Activated naive CD8-positive, alpha-beta T cell treated with anti-CD3 and anti-CD28 coated beads for 36 hours (primary cell): ENCODE data around the gene JAK2. TPM values are rescaled to one million over a fixed set of nuclear protein-coding genes. Genes with fewer than 3 reads are reported as not detected.
"Not testable (repeated sequence)": the region's sequence is repeated elsewhere in the genome, so short reads cannot be mapped to it uniquely, and the experiment has no call there.

ENCODE experiments used
- DNase-seq: peaks from one replicate; pipeline ENCODE4 v3.0.0; 2021
- H3K27ac Mint-ChIP-seq: one replicate; pipeline ENCODE4 v1.8.0; 2022; ENCODE audit warnings: mild to moderate bottlenecking, moderate library complexity, mixed read lengths
- H3K27me3 Mint-ChIP-seq: one replicate; pipeline ENCODE4 v1.8.0; 2022; ENCODE audit warnings: mild to moderate bottlenecking, mixed read lengths
- H3K36me3 Mint-ChIP-seq: one replicate; pipeline ENCODE4 v1.8.0; 2021; ENCODE audit warnings: mild to moderate bottlenecking, mixed read lengths
- H3K4me1 Mint-ChIP-seq: one replicate; pipeline ENCODE4 v1.8.0; 2021; ENCODE audit warnings: mixed read lengths
- H3K4me3 Mint-ChIP-seq: one replicate; pipeline ENCODE4 v1.8.0; 2022; ENCODE audit warnings: mild to moderate bottlenecking, moderate library complexity, mixed read lengths
- H3K9me3 Mint-ChIP-seq: one replicate; pipeline ENCODE4 v1.8.0; 2022; ENCODE audit warnings: mixed read lengths
- total RNA-seq, 2 experiments: library from RNA; stranded (reverse); gene quantifications; one replicate each; pipeline ENCODE4 v1.2.3, GENCODE V29; 2021

JAK2 gene
- total RNA-seq, 2 experiments from 2014 or later: 33.7 to 35.8 TPM

DNA sequence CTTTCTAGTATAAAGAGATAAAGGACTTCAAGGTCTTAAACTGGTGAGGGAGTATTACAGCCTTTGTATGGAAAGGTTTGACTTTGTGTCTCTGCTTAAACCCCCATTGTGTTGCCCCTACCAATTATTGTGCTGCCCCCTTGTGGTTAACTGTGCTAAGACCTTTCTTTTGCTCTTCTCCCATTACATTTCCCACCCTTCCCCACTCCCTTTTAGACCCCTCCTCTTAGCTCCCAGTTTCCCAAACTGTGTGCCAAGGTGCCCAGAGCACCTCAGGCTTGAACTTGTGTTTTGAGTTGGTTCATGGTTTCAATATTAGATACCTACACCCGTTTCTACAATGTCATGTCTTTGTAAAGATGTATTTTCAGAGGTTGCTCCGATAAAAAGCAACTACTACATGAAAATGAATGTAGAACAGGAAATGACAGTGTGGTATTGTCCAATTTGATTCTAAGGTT is 2.9 kb downstream of the JAK2 start:
- H3K4me3 Mint-ChIP-seq: no peak overlapping the region
- H3K27me3 Mint-ChIP-seq: no peaks in the 10 kb centered on the region
- peaks cover 28% of the 10 kb centered on the region for H3K4me1 Mint-ChIP-seq
- peaks cover 28% of the 10 kb centered on the region for H3K36me3 Mint-ChIP-seq
- H3K9me3 Mint-ChIP-seq: peaks cover 3% of the 10 kb centered on the region
- DNase-seq: peak; percentile 23
- no peak overlapping the region for H3K27ac Mint-ChIP-seq

DNA sequence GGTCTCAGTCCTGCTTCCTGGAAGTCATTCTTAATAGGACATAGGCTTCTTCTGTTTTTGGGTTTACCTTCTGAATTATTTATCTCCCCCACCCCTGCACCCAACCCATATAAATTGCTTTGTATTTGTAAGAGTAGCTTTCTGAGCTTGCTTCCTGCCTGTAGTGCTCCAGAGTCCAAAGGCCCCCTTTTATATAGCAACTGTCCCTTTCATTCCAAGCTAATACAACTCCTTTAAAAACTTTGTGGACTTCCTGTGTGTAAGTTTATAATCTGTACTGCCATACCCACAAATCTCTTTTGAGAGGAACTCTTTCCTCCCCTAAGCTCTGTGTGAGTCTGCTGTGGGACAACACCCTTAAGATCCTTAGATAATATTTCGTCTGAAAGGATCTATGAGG is 7.8 kb downstream of the JAK2 start:
- DNase-seq: no peak
- no peaks in the 10 kb centered on the region for H3K27me3 Mint-ChIP-seq
- peaks cover 4% of the 10 kb centered on the region for H3K9me3 Mint-ChIP-seq
- no peak overlapping the region for H3K4me3 Mint-ChIP-seq
- peaks cover 46% of the 10 kb centered on the region for H3K36me3 Mint-ChIP-seq
- H3K27ac Mint-ChIP-seq: no peak overlapping the region
- H3K4me1 Mint-ChIP-seq: peaks cover 26% of the 10 kb centered on the region

DNA sequence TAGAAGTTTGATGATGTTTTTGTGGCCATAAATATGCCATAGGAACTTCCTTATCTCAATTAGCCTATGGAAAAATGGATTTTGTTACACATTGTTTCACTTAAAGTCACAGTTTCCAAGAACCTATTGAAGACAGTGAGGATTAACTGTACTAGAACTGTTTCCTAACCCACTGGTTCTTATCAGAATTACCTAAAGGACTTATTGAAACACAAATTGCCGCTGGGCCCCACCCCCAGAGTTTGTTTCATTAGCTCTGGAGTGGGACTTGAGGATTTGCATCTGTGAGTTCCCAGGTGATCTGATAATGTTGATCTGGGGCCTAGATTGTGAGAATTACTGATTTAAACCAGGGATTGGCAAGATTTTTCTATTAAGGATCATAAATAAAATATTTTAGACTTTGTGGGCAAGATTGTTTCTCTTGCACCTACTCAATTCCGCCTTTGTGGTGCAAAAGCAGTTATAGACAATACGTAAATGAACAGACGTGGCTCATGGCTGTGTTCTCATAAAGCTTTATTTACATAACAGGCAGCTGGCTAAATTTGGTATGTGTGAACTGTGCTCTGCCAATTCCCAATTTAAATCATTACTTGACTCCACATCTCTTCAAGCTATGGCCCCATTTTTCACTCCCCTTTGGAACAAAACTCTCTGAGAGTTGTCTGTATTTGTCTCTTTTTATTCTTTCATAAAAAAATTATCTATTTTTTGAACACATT is 9.3 kb downstream of the JAK2 start:
- peaks cover 27% of the 10 kb centered on the region for H3K4me1 Mint-ChIP-seq
- H3K36me3 Mint-ChIP-seq: peaks cover 55% of the 10 kb centered on the region
- H3K4me3 Mint-ChIP-seq: no peak overlapping the region
- H3K27ac Mint-ChIP-seq: no peak overlapping the region
- no peak for DNase-seq
- peaks cover 4% of the 10 kb centered on the region for H3K9me3 Mint-ChIP-seq
- H3K27me3 Mint-ChIP-seq: no peaks in the 10 kb centered on the region

DNA sequence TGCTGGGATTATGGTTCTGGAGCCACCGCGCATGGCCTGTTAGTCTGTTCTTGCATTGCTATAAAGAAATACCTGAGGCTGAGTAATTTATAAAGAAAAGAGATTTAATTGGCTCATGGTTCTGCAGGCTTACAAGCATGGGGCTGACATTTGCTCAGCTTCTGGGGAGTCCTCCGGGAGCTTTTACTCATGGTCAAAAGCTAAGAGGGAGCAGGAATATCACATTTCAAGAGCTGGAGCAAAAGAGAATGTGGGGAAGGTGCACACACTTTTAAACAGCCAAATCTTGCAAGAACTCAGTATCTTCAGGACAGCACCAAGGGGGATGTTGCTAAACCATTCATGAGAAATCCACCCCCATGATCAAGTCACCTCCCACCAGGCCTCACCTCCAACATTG is 12.1 kb downstream of the JAK2 start:
- H3K36me3 Mint-ChIP-seq: peaks cover 71% of the 10 kb centered on the region

DNA sequence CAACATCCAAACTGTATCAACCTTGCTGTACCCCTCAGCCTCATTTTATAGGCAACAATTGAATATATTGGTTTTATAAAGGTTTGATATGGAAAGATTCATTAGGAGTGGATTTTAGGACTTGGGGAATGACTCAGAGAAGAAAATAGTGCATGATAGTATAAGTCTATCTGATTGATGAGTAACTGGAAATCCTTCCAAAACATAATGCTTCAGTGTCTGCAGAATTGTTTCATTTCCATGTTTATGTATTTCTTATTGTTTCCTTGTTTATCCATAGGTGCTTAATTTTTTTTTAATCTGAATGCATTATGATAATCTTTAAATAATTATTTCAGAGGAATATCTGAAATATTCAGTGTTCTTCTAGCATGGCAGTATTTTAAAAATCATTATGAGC is 12.6 kb downstream of the JAK2 start:
- H3K36me3 Mint-ChIP-seq: peaks cover 67% of the 10 kb centered on the region
- no peaks in the 10 kb centered on the region for H3K27me3 Mint-ChIP-seq
- H3K4me3 Mint-ChIP-seq: no peak overlapping the region
- H3K4me1 Mint-ChIP-seq: peaks cover 18% of the 10 kb centered on the region
- DNase-seq: no peak
- no peak overlapping the region for H3K27ac Mint-ChIP-seq
- H3K9me3 Mint-ChIP-seq: peaks cover 7% of the 10 kb centered on the region

More for the DNA sequence above, 12.1 kb downstream of the JAK2 start:
- no peaks in the 10 kb centered on the region for H3K27me3 Mint-ChIP-seq
- H3K9me3 Mint-ChIP-seq: peaks cover 7% of the 10 kb centered on the region
- H3K27ac Mint-ChIP-seq: no peak overlapping the region
- H3K4me3 Mint-ChIP-seq: no peak overlapping the region
- DNase-seq: no peak
- peaks cover 21% of the 10 kb centered on the region for H3K4me1 Mint-ChIP-seq

DNA sequence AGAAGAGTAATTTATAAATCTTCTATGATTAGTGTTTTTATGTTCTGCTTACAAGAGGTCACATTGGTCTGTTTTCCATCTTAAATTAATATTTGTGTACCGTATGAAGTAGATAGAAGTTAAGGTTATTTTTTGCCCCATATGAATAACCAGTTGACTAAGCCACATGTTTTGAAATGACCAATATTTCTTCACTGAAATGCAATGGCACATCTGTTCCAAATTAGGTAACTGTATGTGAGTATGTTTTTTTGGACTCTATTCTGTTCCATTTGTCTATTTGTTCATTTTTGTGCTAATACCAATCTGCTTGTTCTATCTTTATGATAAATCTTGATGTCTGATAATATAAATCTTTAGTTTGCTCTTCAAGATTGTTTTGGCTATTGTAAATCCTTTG is 17.7 kb downstream of the JAK2 start:
- peaks cover 23% of the 10 kb centered on the region for H3K9me3 Mint-ChIP-seq
- no peak overlapping the region for H3K4me3 Mint-ChIP-seq
- no peak overlapping the region for H3K27ac Mint-ChIP-seq
- peaks cover 8% of the 10 kb centered on the region for H3K4me1 Mint-ChIP-seq
- DNase-seq: no peak
- H3K27me3 Mint-ChIP-seq: no peaks in the 10 kb centered on the region
- H3K36me3 Mint-ChIP-seq: peaks cover 64% of the 10 kb centered on the region

DNA sequence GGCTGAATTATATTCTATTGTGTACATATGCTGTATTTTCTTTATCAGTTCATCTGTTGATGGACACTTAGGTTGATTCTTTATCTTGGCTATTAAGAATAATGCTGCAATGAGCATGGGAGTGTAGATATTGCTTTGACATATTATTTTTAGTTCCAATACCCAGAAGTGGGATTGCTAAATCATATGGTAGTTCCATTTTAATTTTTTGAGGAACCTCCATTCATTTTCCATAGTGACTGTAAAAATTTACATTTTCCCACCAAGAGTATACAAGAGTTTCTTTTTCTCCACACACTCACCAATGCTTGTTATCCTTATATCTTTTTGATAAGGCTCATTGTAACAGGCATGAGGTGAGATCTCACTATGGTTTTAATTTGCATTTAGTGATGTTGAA is 19.4 kb downstream of the JAK2 start:
- H3K4me1 Mint-ChIP-seq: peaks cover 15% of the 10 kb centered on the region
- H3K27ac Mint-ChIP-seq: no peak overlapping the region
- no peak for DNase-seq
- peaks cover 23% of the 10 kb centered on the region for H3K9me3 Mint-ChIP-seq
- H3K36me3 Mint-ChIP-seq: peaks cover 61% of the 10 kb centered on the region
- H3K4me3 Mint-ChIP-seq: no peak overlapping the region
- H3K27me3 Mint-ChIP-seq: no peaks in the 10 kb centered on the region

DNA sequence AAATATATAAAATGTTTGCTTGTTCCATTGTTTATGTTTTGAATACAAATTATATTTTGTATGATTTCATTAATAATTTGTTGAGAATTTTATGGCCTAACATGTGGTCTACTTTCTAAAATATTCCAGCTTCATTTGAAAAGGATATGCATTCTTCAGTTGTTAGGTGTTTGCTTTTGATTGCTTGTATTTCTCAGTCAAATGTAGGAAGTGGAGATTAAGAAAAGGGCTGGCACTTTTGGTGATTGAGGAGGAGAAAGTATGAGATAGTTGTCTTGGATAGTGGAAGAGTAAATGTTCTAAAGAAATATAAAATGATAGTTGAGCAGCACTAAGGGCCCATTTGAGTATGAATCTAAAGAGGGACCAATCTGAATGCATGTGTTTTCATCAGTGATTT is 23.1 kb downstream of the JAK2 start:
- no peak for DNase-seq
- Mint-ChIP-seq H3K4me3 (no peak overlapping the region), H3K9me3 (peaks cover 14% of the 10 kb centered on the region), H3K27me3 (no peaks in the 10 kb centered on the region), H3K36me3 (peaks cover 59% of the 10 kb centered on the region), H3K27ac (no peak overlapping the region), H3K4me1 (peaks cover 21% of the 10 kb centered on the region)

DNA sequence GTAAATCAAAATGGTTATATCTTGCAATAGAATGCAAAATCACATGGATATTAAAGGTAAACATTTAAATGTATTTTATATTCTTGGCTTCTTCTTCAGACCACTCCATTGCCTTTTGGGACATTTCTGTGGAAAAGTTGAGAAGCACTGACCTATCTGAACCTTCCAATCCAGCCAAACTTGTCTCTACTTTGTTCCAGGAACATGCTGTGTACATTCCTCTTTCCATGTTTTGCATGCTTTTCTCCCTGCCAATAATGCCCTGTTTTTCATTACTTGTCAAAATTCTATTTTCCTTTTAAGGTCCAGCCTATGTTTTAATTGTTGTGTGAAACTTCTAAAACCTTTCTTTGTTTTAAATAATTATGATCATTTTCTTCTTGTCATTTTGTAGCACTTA is 28.3 kb downstream of the JAK2 start:
- Mint-ChIP-seq H3K4me1 (peaks cover 15% of the 10 kb centered on the region), H3K27ac (no peak overlapping the region), H3K4me3 (no peak overlapping the region), H3K36me3 (peaks cover 70% of the 10 kb centered on the region), H3K9me3 (peaks cover 10% of the 10 kb centered on the region), H3K27me3 (no peaks in the 10 kb centered on the region)
- DNase-seq: no peak

DNA sequence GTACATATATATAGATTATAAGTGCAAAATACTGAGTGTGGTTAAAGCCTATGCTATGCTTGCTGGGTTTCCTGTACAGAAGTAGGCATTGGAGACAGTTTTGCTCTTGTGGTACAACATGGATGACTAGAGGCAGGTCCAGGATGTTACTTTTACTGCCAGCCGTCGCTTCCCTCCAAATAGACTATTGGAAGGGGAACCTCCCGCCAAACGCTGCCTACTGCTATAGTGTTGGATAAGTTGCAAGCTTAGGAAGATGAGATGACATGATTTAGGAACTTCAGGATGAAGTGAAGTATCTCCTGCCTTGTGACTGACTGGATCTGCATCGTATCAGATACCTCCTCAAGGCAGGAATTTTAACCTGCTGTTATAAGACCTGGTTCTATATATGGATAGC is 30.9 kb downstream of the JAK2 start:
- no peak for DNase-seq
- H3K4me3 Mint-ChIP-seq: no peak overlapping the region
- no peak overlapping the region for H3K27ac Mint-ChIP-seq
- peaks cover 17% of the 10 kb centered on the region for H3K9me3 Mint-ChIP-seq
- no peaks in the 10 kb centered on the region for H3K27me3 Mint-ChIP-seq
- H3K4me1 Mint-ChIP-seq: peaks cover 8% of the 10 kb centered on the region
- peaks cover 72% of the 10 kb centered on the region for H3K36me3 Mint-ChIP-seq

DNA sequence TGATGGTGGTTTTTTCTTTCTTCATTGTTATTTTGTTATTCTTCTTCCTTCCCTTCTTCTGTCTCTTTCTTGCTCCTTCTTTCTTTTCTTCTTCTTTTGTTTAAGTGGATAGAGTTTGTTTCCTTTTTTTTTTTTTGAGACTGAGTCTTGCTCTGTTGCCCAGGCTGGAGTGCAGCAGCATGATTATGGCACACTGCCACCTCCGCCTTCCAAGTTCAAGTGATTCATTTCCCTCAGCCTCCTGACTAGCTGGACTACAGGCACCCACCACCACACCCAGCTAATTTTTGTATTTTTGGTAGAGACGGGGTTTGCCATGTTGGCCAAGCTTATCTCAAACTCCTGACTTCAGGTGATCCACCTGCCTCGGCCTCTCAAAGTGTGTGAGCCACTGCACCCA is 40.3 kb downstream of the JAK2 start:
- Mint-ChIP-seq H3K4me1 (no peaks in the 10 kb centered on the region), H3K9me3 (peaks cover 6% of the 10 kb centered on the region), H3K27me3 (no peaks in the 10 kb centered on the region), H3K27ac (no peak overlapping the region), H3K4me3 (no peak overlapping the region), H3K36me3 (peaks cover 65% of the 10 kb centered on the region)
- no peak for DNase-seq

DNA sequence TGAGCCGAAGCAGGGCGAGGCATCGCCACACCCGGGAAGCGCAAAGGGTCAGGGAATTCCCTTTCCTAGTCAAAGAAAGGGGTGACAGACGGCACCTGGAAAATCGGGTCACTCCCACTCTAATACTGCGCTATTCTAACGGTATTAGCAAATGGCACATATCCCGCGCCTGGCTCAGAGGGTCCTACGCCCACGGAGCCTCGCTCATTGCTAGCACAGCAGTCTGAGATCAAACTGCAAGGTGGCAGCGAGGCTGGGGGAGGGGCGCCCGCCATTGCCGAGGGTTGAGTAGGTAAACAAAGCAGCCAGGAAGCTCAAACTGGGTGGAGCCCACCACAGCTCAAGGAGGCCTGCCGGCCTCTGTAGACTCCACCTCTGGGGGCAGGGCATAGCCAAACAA is 46.9 kb downstream of the JAK2 start:
- H3K27me3 Mint-ChIP-seq, H3K27ac Mint-ChIP-seq, H3K4me1 Mint-ChIP-seq, DNase-seq, H3K4me3 Mint-ChIP-seq: not testable (repeated sequence)
- peaks cover 19% of the 10 kb centered on the region for H3K9me3 Mint-ChIP-seq
- peaks cover 67% of the 10 kb centered on the region for H3K36me3 Mint-ChIP-seq

DNA sequence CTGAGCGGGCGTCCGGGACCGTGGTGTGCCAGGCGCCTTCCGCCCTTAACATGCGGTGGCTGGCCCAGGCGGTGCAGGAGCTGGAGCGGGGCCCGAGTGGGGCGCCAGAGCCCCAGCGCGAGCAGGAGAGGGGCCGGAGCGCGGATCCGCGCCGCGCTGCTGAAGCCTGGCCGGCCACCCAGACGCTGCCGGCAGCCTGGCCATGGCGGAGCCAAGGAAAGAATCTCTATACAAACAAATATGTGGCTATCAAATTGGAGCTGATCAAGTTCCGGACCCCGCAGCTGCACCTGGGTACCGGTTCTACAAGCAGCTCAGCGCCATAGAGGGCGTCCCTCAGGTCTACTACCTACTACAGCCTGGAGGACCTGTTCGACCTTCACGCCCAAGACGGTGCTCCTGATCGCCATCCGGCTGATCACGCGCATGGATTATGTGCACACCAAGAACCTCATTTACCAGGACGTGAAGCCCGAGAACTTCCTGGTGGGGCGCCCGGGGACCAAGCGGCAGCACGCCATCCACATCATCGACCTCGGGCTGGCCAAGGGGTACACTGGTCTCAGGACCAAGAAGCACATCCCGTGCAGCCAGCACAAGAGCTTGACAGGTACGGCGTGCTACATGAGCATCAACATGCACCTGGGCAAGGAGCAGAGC is 55.8 kb downstream of the JAK2 start:
- peaks cover 61% of the 10 kb centered on the region for H3K36me3 Mint-ChIP-seq
- no peak for DNase-seq
- no peaks in the 10 kb centered on the region for H3K4me1 Mint-ChIP-seq
- peaks cover 11% of the 10 kb centered on the region for H3K9me3 Mint-ChIP-seq
- no peak overlapping the region for H3K27ac Mint-ChIP-seq
- H3K27me3 Mint-ChIP-seq: no peaks in the 10 kb centered on the region
- no peak overlapping the region for H3K4me3 Mint-ChIP-seq

DNA sequence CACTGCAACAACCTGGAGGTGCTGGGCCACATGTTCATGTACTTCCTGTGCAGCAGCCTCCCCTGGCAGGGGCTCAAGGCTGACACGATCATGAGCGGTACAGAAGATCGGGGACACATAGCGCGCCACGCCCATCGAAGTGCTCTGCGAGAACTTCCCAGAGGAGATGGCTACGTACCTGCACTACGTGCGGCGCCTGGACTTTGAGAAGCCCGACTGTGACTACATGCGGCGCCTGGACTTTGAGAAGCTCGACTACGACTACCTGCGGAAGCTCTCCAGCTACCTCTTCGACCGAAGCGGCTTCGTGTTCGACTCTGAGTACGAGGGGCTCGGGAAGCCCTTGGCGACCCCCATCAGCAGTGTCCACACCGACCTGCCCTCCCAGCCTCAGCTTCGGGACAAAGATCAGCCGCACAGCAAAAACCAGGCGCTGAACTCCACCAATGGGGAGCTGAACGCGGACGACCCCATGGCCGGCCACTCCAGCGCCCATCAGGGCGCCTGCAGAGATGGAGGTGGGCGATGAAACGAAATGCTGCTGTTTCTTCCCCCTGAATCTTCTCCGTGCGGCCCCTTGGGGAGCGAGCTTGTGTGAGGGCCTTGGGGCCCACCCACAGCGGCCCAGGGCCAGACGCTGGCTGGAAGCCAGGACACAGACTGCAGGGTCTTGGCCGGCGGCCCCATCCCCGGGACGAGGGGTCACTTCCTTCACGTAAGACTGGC is 56.5 kb downstream of the JAK2 start:
- Mint-ChIP-seq H3K4me1 (peaks cover 4% of the 10 kb centered on the region), H3K9me3 (peaks cover 11% of the 10 kb centered on the region), H3K36me3 (peaks cover 66% of the 10 kb centered on the region), H3K27me3 (no peaks in the 10 kb centered on the region), H3K27ac (no peak overlapping the region), H3K4me3 (no peak overlapping the region)
- DNase-seq: no peak

DNA sequence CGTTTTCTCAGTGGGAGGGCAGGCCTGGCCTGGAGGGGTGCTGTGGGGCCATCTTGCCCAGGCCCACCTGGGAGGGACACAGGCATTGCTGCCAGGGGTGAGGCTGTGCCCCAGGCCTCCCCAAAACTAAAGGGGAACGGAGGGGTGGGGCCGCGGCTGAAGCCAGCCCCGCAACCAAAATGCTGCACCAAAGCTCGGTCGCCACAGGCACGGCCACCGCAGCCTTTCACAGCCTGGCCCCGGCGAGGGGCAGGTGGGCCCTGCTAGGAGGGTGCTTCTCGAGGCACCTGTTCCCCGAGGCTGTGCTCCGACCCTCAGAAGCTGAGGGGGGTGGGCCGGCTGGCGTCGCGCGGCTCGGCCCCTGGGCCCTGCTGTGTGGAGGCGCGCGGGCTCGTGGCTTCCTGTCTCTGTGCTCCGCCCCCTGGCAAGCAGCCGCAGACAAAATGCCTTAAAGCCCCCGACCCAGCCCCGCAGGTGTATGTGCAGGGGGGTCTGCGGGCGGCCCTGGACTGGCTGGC is 57.6 kb downstream of the JAK2 start:
- DNase-seq: no peak
- Mint-ChIP-seq H3K4me3 (peak overlapping the region; percentile 48), H3K9me3 (peaks cover 10% of the 10 kb centered on the region), H3K27me3 (no peaks in the 10 kb centered on the region), H3K27ac (no peak overlapping the region), H3K36me3 (peaks cover 65% of the 10 kb centered on the region), H3K4me1 (peaks cover 5% of the 10 kb centered on the region)
